Calu3 (cell line): ENCODE results near the gene ART3. TPM values are rescaled to one million over a fixed set of nuclear protein-coding genes. Genes with fewer than 3 reads are reported as not detected.

Experiments used
- BruUV-seq: library from RNA; stranded (reverse); fragments of 400-500 nt; replicated peaks from 2 replicates; lab custom pipeline; 2021; lab: Mats Ljungman, UMichigan
- CTCF ChIA-PET: fragments of 300-600 bp; sonication (Branson Sonifier 250); formaldehyde crosslinking; loops from one replicate; lab custom pipeline; 2022; ENCODE audit warnings: antibody characterized with exemption; lab: Charles Lee
- DNase-seq: peaks from one replicate; pipeline ENCODE4 v3.0.0; 2022
- H3K27ac Mint-ChIP-seq: one replicate; pipeline ENCODE4 v1.8.0; 2022; ENCODE audit warnings: mixed read lengths; ENCODE audit not compliant: unreplicated experiment
- H3K27me3 Mint-ChIP-seq: one replicate; pipeline ENCODE4 v1.8.0; 2022; ENCODE audit warnings: mixed read lengths; ENCODE audit not compliant: unreplicated experiment
- H3K36me3 Mint-ChIP-seq: one replicate; pipeline ENCODE4 v1.8.0; 2022; ENCODE audit warnings: mild to moderate bottlenecking, moderate library complexity, mixed read lengths; ENCODE audit not compliant: insufficient read depth, unreplicated experiment
- H3K4me1 Mint-ChIP-seq: one replicate; pipeline ENCODE4 v1.8.0; 2022; ENCODE audit warnings: mild to moderate bottlenecking, low read depth, mixed read lengths; ENCODE audit not compliant: unreplicated experiment
- H3K4me3 Mint-ChIP-seq: one replicate; pipeline ENCODE4 v1.8.0; 2022; ENCODE audit warnings: mild to moderate bottlenecking, low read depth, moderate library complexity, mixed read lengths; ENCODE audit not compliant: unreplicated experiment
- H3K9me3 Mint-ChIP-seq: one replicate; pipeline ENCODE4 v1.8.0; 2022; ENCODE audit warnings: low read depth, mixed read lengths; ENCODE audit not compliant: unreplicated experiment
- CTCF ChIP-seq: fragments of 200-600 bp; IDR thresholded peaks from one replicate; pipeline ENCODE4 v1.8.0; 2022; ENCODE audit warnings: antibody characterized with exemption; ENCODE audit not compliant: unreplicated experiment
- intact Hi-C: fragments of 100-400 bp; cut with micrococcal nuclease; formaldehyde crosslinking; loops from one replicate; pipeline ENCODE4 v1.10.0; 2022; ENCODE audit not compliant: unreplicated experiment
- total RNA-seq: library from RNA; stranded (reverse); gene quantifications from 2 replicates; pipeline ENCODE4 v1.2.3, GENCODE V29; 2022

ART3 gene
- total RNA-seq, 1 experiment from 2014 or later = 1.7 TPM

DNA sequence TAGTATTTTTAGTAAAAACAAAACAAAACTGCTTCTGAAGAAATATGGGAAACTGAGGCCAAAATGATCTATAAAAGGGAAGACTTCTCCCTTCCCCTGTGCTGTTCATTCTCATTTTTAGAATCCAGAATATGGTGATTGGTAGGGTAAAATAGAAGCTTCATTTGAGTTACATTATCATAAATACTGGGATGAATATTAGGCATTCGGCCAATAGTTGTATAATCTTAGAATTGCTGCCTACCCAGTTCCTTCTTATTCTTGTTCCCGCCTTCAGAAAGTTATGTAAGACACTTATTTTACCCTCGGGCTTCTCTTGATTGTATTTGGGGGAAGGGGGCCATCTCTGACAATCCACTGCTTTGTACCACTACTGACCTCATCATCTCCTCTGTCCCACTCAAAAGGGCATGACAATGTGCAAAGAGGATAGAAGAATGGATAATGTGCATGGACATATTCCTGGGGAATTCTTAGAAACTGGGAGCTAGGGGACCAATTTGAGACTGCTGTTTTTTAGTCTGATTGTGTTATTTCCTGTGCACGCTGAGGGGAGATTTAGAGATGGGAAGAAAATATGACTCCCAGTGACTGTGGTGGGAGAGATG, 588 bp downstream of the ART3 start:
- TF ChIP-seq CTCF = no peak
- Mint-ChIP-seq H3K27ac (no peak overlapping the region), H3K27me3 (no peaks in the 10 kb centered on the region), H3K4me1 (no peaks in the 10 kb centered on the region), H3K36me3 (no peaks in the 10 kb centered on the region), H3K4me3 (no peak overlapping the region), H3K9me3 (no peaks in the 10 kb centered on the region)
- no peak for DNase-seq
- BruUV-seq = no TSS peak
- intact Hi-C loops = no loop called here
- CTCF ChIA-PET = no interaction called here

DNA sequence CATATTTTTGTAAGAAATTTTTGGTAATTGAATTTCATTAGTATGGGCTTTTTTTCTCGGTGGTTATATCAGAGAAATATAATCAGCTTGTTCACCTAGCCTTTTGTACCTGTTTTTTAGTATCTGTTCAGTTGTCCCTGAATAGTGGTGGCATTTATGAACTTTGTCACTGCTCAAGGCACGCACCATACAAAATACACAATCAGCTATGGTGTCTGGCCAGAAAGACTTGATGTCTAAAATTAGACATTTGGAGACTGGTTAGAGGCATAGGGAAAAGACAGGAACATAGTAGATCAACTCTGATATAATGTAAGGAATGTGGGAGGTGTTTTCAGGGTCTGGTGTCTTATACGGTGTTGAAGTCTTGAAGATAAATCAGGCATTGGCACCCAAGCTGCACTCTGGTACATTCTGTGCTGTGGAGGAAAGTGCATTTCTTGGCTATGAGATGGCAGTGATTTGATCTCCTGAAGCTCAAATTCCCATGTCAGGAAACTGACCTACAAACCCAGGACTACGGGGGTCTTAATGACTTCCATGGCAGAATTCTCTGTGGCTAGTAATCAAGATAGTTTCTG, 3.6 kb downstream of the ART3 start:
- no peaks in the 10 kb centered on the region for H3K27me3 Mint-ChIP-seq
- CTCF ChIA-PET = no interaction called here
- H3K4me3 Mint-ChIP-seq = no peak overlapping the region
- H3K9me3 Mint-ChIP-seq = no peaks in the 10 kb centered on the region
- no peaks in the 10 kb centered on the region for H3K4me1 Mint-ChIP-seq
- intact Hi-C loops = no loop called here
- no peak for TF ChIP-seq CTCF
- no peaks in the 10 kb centered on the region for H3K36me3 Mint-ChIP-seq
- BruUV-seq = no TSS peak
- no peak overlapping the region for H3K27ac Mint-ChIP-seq
- no peak for DNase-seq

GRCh38 chr4:76083386-76083988, 9.0 kb downstream of the ART3 start:
- Mint-ChIP-seq H3K36me3 (no peaks in the 10 kb centered on the region), H3K27me3 (no peaks in the 10 kb centered on the region), H3K4me1 (no peaks in the 10 kb centered on the region), H3K9me3 (no peaks in the 10 kb centered on the region), H3K27ac (no peak overlapping the region), H3K4me3 (no peak overlapping the region)
- intact Hi-C loops = no loop called here
- CTCF ChIA-PET = no interaction called here
- no peak for DNase-seq
- no TSS peak for BruUV-seq
- TF ChIP-seq CTCF = no peak

GRCh38 chr4:76084542-76084941, 10.0 kb downstream of the ART3 start:
- no peak for DNase-seq
- intact Hi-C loops = no loop called here
- CTCF ChIA-PET = interaction anchor here (0.5 kb wide), 1 partner anchor 167 kb away, joined by 4 read pairs; no protein-coding TSS in a partner anchor
- no peaks in the 10 kb centered on the region for H3K9me3 Mint-ChIP-seq
- no peaks in the 10 kb centered on the region for H3K4me1 Mint-ChIP-seq
- H3K27ac Mint-ChIP-seq = no peak overlapping the region
- H3K4me3 Mint-ChIP-seq = no peak overlapping the region
- no TSS peak for BruUV-seq
- H3K27me3 Mint-ChIP-seq = no peaks in the 10 kb centered on the region
- no peaks in the 10 kb centered on the region for H3K36me3 Mint-ChIP-seq
- no peak for TF ChIP-seq CTCF
